ENCODE data around the gene LRRC3. TPM values are rescaled to one million over a fixed set of nuclear protein-coding genes. Genes with fewer than 3 reads are reported as not detected.

The LRRC3 gene
- total RNA-seq, 4 donors from 2014 or later, result 1.4 to 4.4 (median 3.6) TPM

- no peak for ATAC-seq (ENCODE audit: low FRiP score)
- DNase-seq (ENCODE audit: low spot score), result no peak
- no peak for TF ChIP-seq CTCF (IDR thresholded peaks at IDR 0.05)
These were observed 22.2 kb upstream of the LRRC3 start for GRCh38 chr21:44432841-44433790.

- ATAC-seq (ENCODE audit: low FRiP score) (no peak), DNase-seq (ENCODE audit: low spot score) (no peak)
- TF ChIP-seq CTCF (IDR thresholded peaks at IDR 0.05), result no peak
These were observed 21.3 kb upstream of the LRRC3 start for GRCh38 chr21:44433791-44434567.

GRCh38 chr21:44434568-44434925 lies 20.8 kb upstream of the LRRC3 start:
- no peak for TF ChIP-seq CTCF (IDR thresholded peaks at IDR 0.05)
- ATAC-seq (ENCODE audit: low FRiP score) (no peak), DNase-seq (ENCODE audit: low spot score) (no peak)

GRCh38 chr21:44434936-44435635 lies 20.2 kb upstream of the LRRC3 start:
- DNase-seq (ENCODE audit: low spot score) (no peak), ATAC-seq (ENCODE audit: low FRiP score) (no peak)
- TF ChIP-seq CTCF (IDR thresholded peaks at IDR 0.05), result no peak

- TF ChIP-seq CTCF (IDR thresholded peaks at IDR 0.05), result no peak
- ATAC-seq (ENCODE audit: low FRiP score), result no peak
- no peak for DNase-seq (ENCODE audit: low spot score)
These were observed 19.1 kb upstream of the LRRC3 start for GRCh38 chr21:44436111-44436611.

GRCh38 chr21:44436958-44437357 lies 18.4 kb upstream of the LRRC3 start:
- ATAC-seq (ENCODE audit: low FRiP score) (no peak), DNase-seq (ENCODE audit: low spot score) (no peak)
- no peak for TF ChIP-seq CTCF (IDR thresholded peaks at IDR 0.05)

Data from omental fat pad (tissue), 4 donors.